AG10803 (cell line): ENCODE results near the gene DMC1.
"Not testable (repeated sequence)": the region's sequence is repeated elsewhere in the genome, so short reads cannot be mapped to it uniquely, and the experiment has no call there.

Experiments
- DNase-seq: peaks from one replicate; pipeline ENCODE4 v3.0.0; 2010; ENCODE audit warnings: low read depth
- H3K4me3 ChIP-seq: 2 replicates; pipeline ENCODE4 v1.5.1; 2011; ENCODE audit warnings: mild to moderate bottlenecking, low read length, control low read depth
- CTCF ChIP-seq: conservative IDR thresholded peaks from 2 replicates; pipeline ENCODE4 v1.5.1; 2011; ENCODE audit warnings: mild to moderate bottlenecking, low read length, control low read depth, inconsistent platforms

DMC1 gene

GRCh38 chr22:38477585-38477984 lies 92.4 kb downstream of the DMC1 start:
- TF ChIP-seq CTCF: no peak
- no peak overlapping the region for H3K4me3 ChIP-seq
- no peak for DNase-seq

GRCh38 chr22:38474003-38474607 lies 95.9 kb downstream of the DMC1 start:
- no peak overlapping the region for H3K4me3 ChIP-seq
- no peak for TF ChIP-seq CTCF
- DNase-seq: no peak

GRCh38 chr22:38471237-38471636 lies 98.7 kb downstream of the DMC1 start:
- DNase-seq: no peak
- TF ChIP-seq CTCF: no peak
- no peak overlapping the region for H3K4me3 ChIP-seq

- DNase-seq, H3K4me3 ChIP-seq: not testable (repeated sequence)
These were observed 99.8 kb downstream of the DMC1 start for GRCh38 chr22:38470179-38470578.

GRCh38 chr22:38469306-38469781 lies 100.6 kb downstream of the DMC1 start:
- DNase-seq: no peak
- H3K4me3 ChIP-seq: peak overlapping the region; percentile 98
- TF ChIP-seq CTCF: no peak
